ENCODE results near the gene PPM1G.

DNA sequence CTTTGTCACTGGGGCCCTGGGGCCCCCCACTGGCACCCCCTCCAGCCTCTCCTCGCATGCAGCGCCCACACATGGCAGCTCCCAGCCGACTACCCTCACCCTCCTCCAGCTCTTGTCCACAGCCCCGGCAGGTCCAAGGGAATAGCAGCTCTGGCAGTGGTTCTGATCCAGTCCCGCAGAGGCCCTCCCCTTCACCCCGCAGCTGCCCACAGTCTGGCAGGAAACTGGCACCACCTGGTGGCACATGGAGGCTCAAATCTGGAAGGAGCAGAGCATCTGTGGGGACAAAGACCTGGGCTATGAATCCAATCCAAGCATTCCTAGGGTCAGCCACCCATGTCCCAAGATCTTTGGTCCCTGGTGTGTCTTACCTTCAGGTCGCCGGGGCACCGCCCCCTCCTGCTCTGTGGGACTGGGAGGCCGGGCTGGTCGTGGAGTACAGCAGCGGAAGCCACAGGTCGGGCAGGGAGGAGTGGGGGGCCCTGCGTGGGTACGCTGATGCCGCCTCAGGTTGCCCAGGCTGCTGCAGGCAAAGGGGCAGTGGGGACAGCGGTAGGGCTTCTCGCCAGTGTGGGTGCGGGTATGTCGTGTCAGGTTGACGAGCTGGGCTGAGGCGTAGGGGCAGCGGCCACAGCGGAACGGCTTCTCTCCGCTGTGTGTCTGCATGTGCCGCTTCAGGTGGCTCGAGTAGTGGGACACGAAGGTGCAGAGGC is 31.1 kb downstream of the PPM1G start:
- no peak for TF ChIP-seq POLR2A (IDR thresholded peaks at IDR 0.05)
- TF ChIP-seq, protein P1, sequence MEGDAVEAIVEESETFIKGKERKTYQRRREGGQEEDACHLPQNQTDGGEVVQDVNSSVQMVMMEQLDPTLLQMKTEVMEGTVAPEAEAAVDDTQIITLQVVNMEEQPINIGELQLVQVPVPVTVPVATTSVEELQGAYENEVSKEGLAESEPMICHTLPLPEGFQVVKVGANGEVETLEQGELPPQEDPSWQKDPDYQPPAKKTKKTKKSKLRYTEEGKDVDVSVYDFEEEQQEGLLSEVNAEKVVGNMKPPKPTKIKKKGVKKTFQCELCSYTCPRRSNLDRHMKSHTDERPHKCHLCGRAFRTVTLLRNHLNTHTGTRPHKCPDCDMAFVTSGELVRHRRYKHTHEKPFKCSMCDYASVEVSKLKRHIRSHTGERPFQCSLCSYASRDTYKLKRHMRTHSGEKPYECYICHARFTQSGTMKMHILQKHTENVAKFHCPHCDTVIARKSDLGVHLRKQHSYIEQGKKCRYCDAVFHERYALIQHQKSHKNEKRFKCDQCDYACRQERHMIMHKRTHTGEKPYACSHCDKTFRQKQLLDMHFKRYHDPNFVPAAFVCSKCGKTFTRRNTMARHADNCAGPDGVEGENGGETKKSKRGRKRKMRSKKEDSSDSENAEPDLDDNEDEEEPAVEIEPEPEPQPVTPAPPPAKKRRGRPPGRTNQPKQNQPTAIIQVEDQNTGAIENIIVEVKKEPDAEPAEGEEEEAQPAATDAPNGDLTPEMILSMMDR (IDR thresholded peaks at IDR 0.05 in 8 of 11, conservative IDR thresholded peaks at IDR 0.05 in 3 of 11): no peak
- peak; percentile 58 to 85 (median 70) for TF ChIP-seq POLR2AphosphoS5 (IDR thresholded peaks at IDR 0.05)
